Measurements from ENCODE around the gene EHD3. TPM values are rescaled to one million over a fixed set of nuclear protein-coding genes. Genes with fewer than 3 reads are reported as not detected.
A peak's percentile ranks its signal among the peaks of the same experiment; 100 is the strongest.

Gene EHD3
- total RNA-seq, 2 experiments from 2014 or later = 1.5 to 1.6 TPM

- Mint-ChIP-seq H3K27ac (no peak overlapping the region), H3K27me3 (peaks cover 2% of the 10 kb centered on the region), H3K36me3 (no peaks in the 10 kb centered on the region), H3K4me1 (peaks cover 29% of the 10 kb centered on the region), H3K9me3 (no peaks in the 10 kb centered on the region), H3K4me3 (no peak overlapping the region)
- POLR2A ChIA-PET = no interaction called here
- no peak for DNase-seq
- ATAC-seq (ENCODE audit: low read depth) = no peak
Observed at GRCh38 chr2:31317396-31317795, 83.4 kb downstream of the EHD3 start.

DNA sequence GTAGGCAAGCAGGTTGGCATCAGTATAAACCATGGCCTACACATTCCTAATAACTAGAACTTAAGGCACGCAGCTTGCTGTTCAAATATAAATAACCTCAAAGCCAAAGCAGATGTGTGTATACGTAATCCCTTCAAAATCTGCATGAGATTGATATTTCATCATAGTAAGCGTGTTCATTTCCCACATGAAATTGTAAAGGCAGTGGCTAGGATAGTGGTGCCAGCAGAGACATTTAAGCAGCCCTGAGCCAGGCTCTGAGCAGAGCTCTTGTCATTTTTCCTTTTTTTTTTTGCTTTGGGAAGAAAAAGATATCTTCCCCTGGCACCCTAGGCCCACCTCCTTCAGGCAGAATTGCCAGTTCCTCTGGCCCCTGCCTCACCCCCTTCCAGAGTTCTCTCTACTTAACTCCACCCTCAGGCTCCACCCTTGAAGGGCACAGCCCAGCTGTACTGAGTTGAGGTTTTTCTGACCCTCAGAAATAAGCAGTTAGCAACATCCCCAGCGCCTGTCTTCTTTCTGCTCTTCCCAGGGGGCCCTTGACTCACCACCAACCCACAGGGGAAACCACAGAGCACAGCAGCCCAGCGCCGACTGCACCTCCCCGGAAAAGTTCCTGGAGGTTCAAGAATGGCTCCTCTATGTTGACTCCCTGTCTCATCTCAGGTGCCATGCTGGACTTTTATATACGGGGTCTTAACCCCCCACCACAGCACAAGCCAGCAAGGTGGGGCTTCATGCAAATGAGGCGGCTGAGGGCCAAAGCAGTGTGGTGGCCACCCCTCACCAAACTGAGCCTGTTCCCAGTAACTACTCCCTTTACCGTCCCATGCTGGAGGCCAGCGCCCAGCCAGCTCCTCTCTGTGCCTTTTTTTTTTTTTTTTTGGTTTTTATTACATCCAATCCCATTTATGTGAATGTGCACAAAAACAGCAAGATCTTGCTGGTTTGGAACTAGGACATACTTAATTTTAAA, 84.7 kb downstream of the EHD3 start:
- H3K9me3 Mint-ChIP-seq = no peaks in the 10 kb centered on the region

More for the DNA sequence above, 84.7 kb downstream of the EHD3 start:
- POLR2A ChIA-PET = interaction anchor here (0.6 kb wide), 1 partner anchor 154 kb away, joined by 4 read pairs; no protein-coding TSS in a partner anchor
- H3K27ac Mint-ChIP-seq = peak overlapping the region; percentile 61
- ATAC-seq (ENCODE audit: low read depth) = peak; percentile 69
- no peaks in the 10 kb centered on the region for H3K36me3 Mint-ChIP-seq
- peaks cover 41% of the 10 kb centered on the region for H3K4me1 Mint-ChIP-seq
- H3K4me3 Mint-ChIP-seq = peak overlapping the region; percentile 65
- peaks cover 5% of the 10 kb centered on the region for H3K27me3 Mint-ChIP-seq
- peak; percentile 49 for DNase-seq

Other genes with a start within 250 kb of the EHD3 start
- not detected for gene GALNT14, start 95.7 kb upstream of the EHD3 start, total RNA-seq
- gene CAPN14, start 16.6 kb upstream of the EHD3 start, total RNA-seq = under 1 TPM; 0.17 to 0.28 TPM
- gene XDH, start 180.6 kb downstream of the EHD3 start, total RNA-seq = not detected